HCT116 (cell line): ENCODE data around the gene BNC1. TPM values are rescaled to one million over a fixed set of nuclear protein-coding genes. Genes with fewer than 3 reads are reported as not detected.

ENCODE experiments used
- ATAC-seq: fragments of 200-7000 bp; cut with Tn5 transposase; 2 replicates; pipeline ENCODE4 v1.9.1; 2020; ENCODE audit warnings: mild to moderate bottlenecking, moderate library complexity
- BruUV-seq: library from RNA; stranded (reverse); fragments of 400-500 nt; replicated peaks from 2 replicates; lab custom pipeline; 2021; lab: Mats Ljungman, UMichigan
- CTCF ChIA-PET: fragments of 300-600 bp; sonication (Branson Sonifier 250); formaldehyde crosslinking; loops from one replicate; lab custom pipeline; 2021; ENCODE audit warnings: antibody characterized with exemption; lab: Charles Lee
- POLR2A ChIA-PET: fragments of 300-600, 350-600 bp; sonication (Branson Sonifier 250); formaldehyde crosslinking; loops from one replicate; lab custom pipeline; 2021; ENCODE audit warnings: antibody characterized with exemption; lab: Charles Lee
- RAD21 ChIA-PET, 2 experiments: fragments of 300-600 bp; sonication (Branson Sonifier 250); formaldehyde crosslinking; loops; one replicate each; lab custom pipeline; 2023; ENCODE audit warnings: low total read pairs in 2 of 2; ENCODE audit not compliant: uncharacterized antibody in 2 of 2, unreplicated experiment in 2 of 2, low non-redundant PET in 1 of 2; lab: Charles Lee
- DNase-seq: peaks from one replicate; pipeline ENCODE4 v3.0.0-alpha.2; 2010; ENCODE audit warnings: low read depth, low spot score
- H2AFZ ChIP-seq: fragments of 200-600 bp; shearing (Covaris generic), sonication (generic); 2 replicates; pipeline ENCODE4 v1.6.1; 2017; ENCODE audit warnings: low read depth, mixed run types, mixed read lengths, antibody characterized with exemption, low read length; ENCODE audit not compliant: poor library complexity, severe bottlenecking
- H3K27ac ChIP-seq: 2 replicates; pipeline ENCODE4 v1.5.1; 2012; ENCODE audit warnings: low read depth, low read length
- H3K27me3 ChIP-seq: fragments of 200-600 bp; sonication (generic); 2 replicates; pipeline ENCODE4 v1.6.1; 2016; ENCODE audit warnings: mixed run types, low read length, mixed read lengths; ENCODE audit not compliant: insufficient read depth
- H3K36me3 ChIP-seq, 2 experiments: fragments of 200-500 bp in 1 of 2; fragments of 200-600 bp in 1 of 2; sonication (Bioruptor generic) in 1 of 2; sonication (generic) in 1 of 2; 2 replicates each; pipeline versions ENCODE4 v1.5.1 to v1.6.1; 2014 to 2016; ENCODE audit warnings: low read length in 2 of 2, inconsistent platforms in 1 of 2, mixed read lengths in 1 of 2, mixed run types in 1 of 2; ENCODE audit not compliant: insufficient read depth in 2 of 2, control insufficient read depth in 1 of 2
- H3K4me1 ChIP-seq, 2 experiments: fragments of 200-600 bp in 1 of 2; sonication (generic) in 1 of 2; 2 replicates each; pipeline versions ENCODE4 v1.5.1 to v1.6.1; 2012 to 2017; ENCODE audit warnings: low read length in 2 of 2, inconsistent platforms in 1 of 2, mild to moderate bottlenecking in 1 of 2, mixed read lengths in 1 of 2, mixed run types in 1 of 2, moderate library complexity in 1 of 2; ENCODE audit not compliant: insufficient read depth in 2 of 2, control insufficient read depth in 1 of 2
- H3K4me2 ChIP-seq: fragments of 200-600 bp; sonication (generic); 2 replicates; pipeline ENCODE4 v1.6.1; 2017; ENCODE audit warnings: mixed run types, low read length, mixed read lengths
- H3K4me3 ChIP-seq, 2 experiments: fragments of 200-600 bp in 1 of 2; sonication (generic) in 1 of 2; replicated peaks in 1 of 2; 2 replicates each; pipeline ENCODE4 v1.5.1; 2011 to 2016; ENCODE audit warnings: low read length in 2 of 2, control low read depth in 1 of 2, low read depth in 1 of 2, mild to moderate bottlenecking in 1 of 2, mixed read lengths in 1 of 2, mixed run types in 1 of 2
- H3K79me2 ChIP-seq: fragments of 200-600 bp; sonication (generic); 2 replicates; pipeline ENCODE4 v1.6.1; 2017; ENCODE audit warnings: mild to moderate bottlenecking, mixed run types, low read length, moderate library complexity, mixed read lengths; ENCODE audit not compliant: insufficient read depth
- H3K9ac ChIP-seq: fragments of 200-600 bp; sonication (generic); 2 replicates; pipeline ENCODE4 v1.6.1; 2016; ENCODE audit warnings: low read length, mixed read lengths
- H3K9me2 ChIP-seq: fragments of 200-600 bp; sonication (generic), shearing (Covaris generic); 2 replicates; pipeline ENCODE4 v1.6.1; 2017; ENCODE audit warnings: mixed run types, mild to moderate bottlenecking, moderate library complexity; ENCODE audit not compliant: insufficient read depth
- H3K9me3 ChIP-seq, 2 experiments: fragments of 200-500 bp in 1 of 2; fragments of 200-600 bp in 1 of 2; sonication (Bioruptor generic) in 1 of 2; sonication (generic) in 1 of 2; 2 replicates each; pipeline ENCODE4 v1.6.1; 2014 to 2017; ENCODE audit warnings: low read length in 2 of 2, mixed read lengths in 2 of 2, inconsistent platforms in 1 of 2, low read depth in 1 of 2, mild to moderate bottlenecking in 1 of 2, mixed run types in 1 of 2, moderate library complexity in 1 of 2; ENCODE audit not compliant: control insufficient read depth in 1 of 2, insufficient read depth in 1 of 2
- H4K20me1 ChIP-seq: fragments of 200-600 bp; sonication (generic), shearing (Covaris generic); 2 replicates; pipeline ENCODE4 v1.6.1; 2017; ENCODE audit warnings: mixed run types, mild to moderate bottlenecking, moderate library complexity; ENCODE audit not compliant: insufficient read depth
- CEBPB ChIP-seq: IDR thresholded peaks from 2 replicates; pipeline ENCODE4 v1.6.1; 2012; ENCODE audit warnings: low read depth
- EGR1 ChIP-seq: IDR thresholded peaks from 2 replicates; pipeline ENCODE4 v1.6.1; 2012; ENCODE audit warnings: low read depth
- EZH2 ChIP-seq: fragments of 200-600 bp; sonication (generic); IDR thresholded peaks from 2 replicates; pipeline ENCODE4 v1.6.1; 2017; ENCODE audit warnings: antibody characterized with exemption, mixed run types
- EZH2phosphoT487 ChIP-seq: fragments of 200-600 bp; IDR thresholded peaks from 2 replicates; pipeline ENCODE4 v1.6.1; 2018; ENCODE audit warnings: antibody characterized with exemption, borderline replicate concordance
- FOSL1 ChIP-seq: IDR thresholded peaks from 2 replicates; pipeline ENCODE4 v1.6.1; 2012; ENCODE audit warnings: low read depth
- POLR2AphosphoS5 ChIP-seq: IDR thresholded peaks from 2 replicates; pipeline ENCODE4 v1.6.1; 2011; ENCODE audit warnings: mild to moderate bottlenecking, low read depth, low read length, moderate library complexity
- RAD21 ChIP-seq: IDR thresholded peaks from 2 replicates; pipeline ENCODE4 v1.6.1; 2012; ENCODE audit warnings: low read depth, mild to moderate bottlenecking
- SP1 ChIP-seq: IDR thresholded peaks from 2 replicates; pipeline ENCODE4 v1.6.1; 2012; ENCODE audit warnings: low read depth
- SRF ChIP-seq: IDR thresholded peaks from 2 replicates; pipeline ENCODE4 v1.6.1; 2012; ENCODE audit warnings: low read depth
- YY1 ChIP-seq: IDR thresholded peaks from 2 replicates; pipeline ENCODE4 v1.6.1; 2011; ENCODE audit warnings: low read length, low read depth, moderate library complexity, mild to moderate bottlenecking; ENCODE audit not compliant: insufficient replicate concordance; ENCODE audit errors: extremely low read depth
- ZNF274 ChIP-seq: fragments of 200-500 bp; sonication (Bioruptor generic); IDR thresholded peaks from 2 replicates; pipeline ENCODE4 v1.6.1; 2014; ENCODE audit warnings: mild to moderate bottlenecking, low read depth, low read length, inconsistent platforms
- intact Hi-C: fragments of 100-400 bp; cut with micrococcal nuclease; formaldehyde crosslinking; loops from 2 replicates; pipeline ENCODE4 v1.10.0; 2022
- total RNA-seq: library from RNA; stranded (reverse); gene quantifications from one replicate; pipeline ENCODE4 v1.2.1, GENCODE V29; 2021; ENCODE audit not compliant: unreplicated experiment
- TF ChIP-seq, protein P1 (sequence below): IDR thresholded peaks from 2 replicates; pipeline ENCODE4 v1.6.1; 2011; ENCODE audit warnings: mild to moderate bottlenecking, low read length, moderate library complexity; ENCODE audit not compliant: insufficient replicate concordance; ENCODE audit errors: extremely low read depth
- TF ChIP-seq, protein P2 (sequence below): IDR thresholded peaks from 2 replicates; pipeline ENCODE4 v1.6.1; 2012

The BNC1 gene
- total RNA-seq, 1 experiment from 2014 or later, result not detected

DNA sequence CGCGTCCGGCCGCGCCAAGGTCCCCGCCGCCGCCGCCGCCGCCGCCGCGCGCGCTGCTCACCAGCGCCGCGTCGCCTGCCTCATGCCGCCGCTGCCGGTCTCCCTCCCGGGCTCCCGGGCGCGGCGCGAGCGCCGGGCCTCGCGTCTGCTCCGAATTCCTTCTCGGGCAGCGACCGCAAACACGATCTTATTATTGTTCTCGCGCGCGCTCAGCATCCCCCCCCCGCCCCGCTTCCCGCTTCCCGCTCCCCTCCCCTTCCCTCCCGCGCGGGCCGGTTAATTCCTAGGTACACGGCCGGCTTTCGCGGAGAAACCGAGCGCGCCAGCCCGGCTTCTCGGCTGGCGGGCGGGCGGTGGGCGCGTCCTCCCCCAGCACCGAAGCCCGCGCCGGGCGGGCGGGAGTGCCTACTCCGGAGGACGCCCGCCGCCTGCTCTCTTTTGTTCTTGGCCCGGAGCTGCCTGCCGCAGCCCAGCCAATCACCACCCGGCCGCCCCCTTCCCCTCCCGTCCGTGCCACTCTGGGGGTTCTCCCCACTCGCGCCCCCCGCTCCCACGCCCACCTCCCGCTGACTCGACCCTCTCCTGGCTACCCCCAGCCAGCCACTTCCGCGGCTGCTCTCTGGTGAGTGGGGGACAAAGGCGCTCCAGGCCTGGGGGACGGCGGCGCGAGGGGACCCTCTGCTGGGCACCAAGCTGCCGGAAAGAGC, 76.7 kb downstream of the BNC1 start, which contains the start of gene HDGFL3 (continued):
- TF ChIP-seq FOSL1 (no peak), EZH2 (no peak), RAD21 (no peak; the same call in 1 of the 2 replicates), YY1 (no peak), ZNF274 (no peak), EZH2phosphoT487 (no peak), SP1 (no peak)
- TF ChIP-seq, protein P1, sequence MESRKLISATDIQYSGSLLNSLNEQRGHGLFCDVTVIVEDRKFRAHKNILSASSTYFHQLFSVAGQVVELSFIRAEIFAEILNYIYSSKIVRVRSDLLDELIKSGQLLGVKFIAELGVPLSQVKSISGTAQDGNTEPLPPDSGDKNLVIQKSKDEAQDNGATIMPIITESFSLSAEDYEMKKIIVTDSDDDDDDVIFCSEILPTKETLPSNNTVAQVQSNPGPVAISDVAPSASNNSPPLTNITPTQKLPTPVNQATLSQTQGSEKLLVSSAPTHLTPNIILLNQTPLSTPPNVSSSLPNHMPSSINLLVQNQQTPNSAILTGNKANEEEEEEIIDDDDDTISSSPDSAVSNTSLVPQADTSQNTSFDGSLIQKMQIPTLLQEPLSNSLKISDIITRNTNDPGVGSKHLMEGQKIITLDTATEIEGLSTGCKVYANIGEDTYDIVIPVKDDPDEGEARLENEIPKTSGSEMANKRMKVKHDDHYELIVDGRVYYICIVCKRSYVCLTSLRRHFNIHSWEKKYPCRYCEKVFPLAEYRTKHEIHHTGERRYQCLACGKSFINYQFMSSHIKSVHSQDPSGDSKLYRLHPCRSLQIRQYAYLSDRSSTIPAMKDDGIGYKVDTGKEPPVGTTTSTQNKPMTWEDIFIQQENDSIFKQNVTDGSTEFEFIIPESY, result no peak

DNA sequence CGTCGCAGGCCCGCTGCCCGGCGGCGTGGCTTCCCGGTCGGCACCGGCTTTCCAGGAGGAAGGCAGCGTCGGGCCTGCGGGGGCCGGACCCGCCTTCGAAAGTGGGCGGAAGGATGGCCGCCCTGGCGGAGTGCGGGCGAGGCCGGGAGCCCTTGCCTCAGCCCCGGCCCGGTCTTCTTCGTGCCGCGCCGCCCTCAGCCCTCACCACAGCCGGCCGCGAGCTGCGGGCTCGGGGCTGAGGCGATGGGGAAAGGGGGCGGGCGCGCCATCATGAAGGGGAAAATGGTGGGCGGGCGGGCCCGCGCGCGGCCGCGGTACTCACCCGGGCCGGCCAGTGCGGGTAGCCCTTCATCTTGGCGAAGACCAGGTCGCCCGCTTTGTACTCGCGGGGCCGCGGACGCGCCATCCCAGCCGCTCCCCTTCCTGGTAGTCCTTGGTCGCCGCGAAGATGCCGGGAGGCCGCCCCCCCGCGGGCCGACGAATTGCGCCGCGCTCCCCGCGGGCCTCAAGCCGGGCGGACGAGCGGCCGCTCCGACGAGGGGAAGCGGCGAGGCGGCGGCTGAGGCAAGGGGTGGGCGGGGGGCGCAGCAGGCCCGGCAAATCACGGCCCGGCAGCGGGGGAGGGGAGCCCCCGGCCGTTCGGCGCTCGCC, 77.3 kb downstream of the BNC1 start:
- no peaks in the 10 kb centered on the region for H3K27me3 ChIP-seq
- intact Hi-C loops, result no loop called here
- no peaks in the 10 kb centered on the region for H3K9me2 ChIP-seq
- no peak for DNase-seq
- H3K4me3 ChIP-seq, result no peak overlapping the region
- no peak overlapping the region for H3K4me2 ChIP-seq
- TF ChIP-seq SRF (no peak), FOSL1 (no peak), POLR2AphosphoS5 (no peak), EGR1 (no peak), ZNF274 (no peak), EZH2phosphoT487 (no peak), CEBPB (no peak)
- TF ChIP-seq, protein P1, result no peak
- TF ChIP-seq, protein P2, sequence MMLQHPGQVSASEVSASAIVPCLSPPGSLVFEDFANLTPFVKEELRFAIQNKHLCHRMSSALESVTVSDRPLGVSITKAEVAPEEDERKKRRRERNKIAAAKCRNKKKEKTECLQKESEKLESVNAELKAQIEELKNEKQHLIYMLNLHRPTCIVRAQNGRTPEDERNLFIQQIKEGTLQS, result no peak
- H2AFZ ChIP-seq, result no peak overlapping the region
- H3K79me2 ChIP-seq, result no peaks in the 10 kb centered on the region
- no peak overlapping the region for H3K27ac ChIP-seq
- no TSS peak for BruUV-seq
- H3K9ac ChIP-seq, result no peak overlapping the region
- CTCF ChIA-PET, result no interaction called here
- RAD21 ChIA-PET, result no interaction called here
- H3K9me3 ChIP-seq, result no peaks in the 10 kb centered on the region
- H3K36me3 ChIP-seq, result no peaks in the 10 kb centered on the region
- POLR2A ChIA-PET, result no interaction called here
- H3K4me1 ChIP-seq, result no peaks in the 10 kb centered on the region
- H4K20me1 ChIP-seq, result no peaks in the 10 kb centered on the region
- ATAC-seq, result no peak
